ENCODE measurements around the gene CX3CL1.

Gene CX3CL1

GRCh38 chr16:57434003-57434402 is 61.7 kb downstream of the CX3CL1 start:
- H3K36me3 Mint-ChIP-seq (ENCODE audit: low read depth) = peaks cover 71% of the 10 kb centered on the region
- no peak overlapping the region for H3K27ac Mint-ChIP-seq
- H3K9me3 Mint-ChIP-seq = no peaks in the 10 kb centered on the region

More at GRCh38 chr16:57434003-57434402, 61.7 kb downstream of the CX3CL1 start:
- TF ChIP-seq CTCF (IDR thresholded peaks at IDR 0.05; ENCODE audit: unreplicated experiment in 3 of 3) = no peak
- H3K27me3 Mint-ChIP-seq (ENCODE audit: low read depth) = no peaks in the 10 kb centered on the region
- H3K4me3 Mint-ChIP-seq = no peak overlapping the region
- H3K4me1 Mint-ChIP-seq = no peaks in the 10 kb centered on the region
